ENCODE measurements around the gene FBXO45.
"Not testable (repeated sequence)": the region's sequence is repeated elsewhere in the genome, so short reads cannot be mapped to it uniquely, and the experiment has no call there.

The FBXO45 gene

DNA sequence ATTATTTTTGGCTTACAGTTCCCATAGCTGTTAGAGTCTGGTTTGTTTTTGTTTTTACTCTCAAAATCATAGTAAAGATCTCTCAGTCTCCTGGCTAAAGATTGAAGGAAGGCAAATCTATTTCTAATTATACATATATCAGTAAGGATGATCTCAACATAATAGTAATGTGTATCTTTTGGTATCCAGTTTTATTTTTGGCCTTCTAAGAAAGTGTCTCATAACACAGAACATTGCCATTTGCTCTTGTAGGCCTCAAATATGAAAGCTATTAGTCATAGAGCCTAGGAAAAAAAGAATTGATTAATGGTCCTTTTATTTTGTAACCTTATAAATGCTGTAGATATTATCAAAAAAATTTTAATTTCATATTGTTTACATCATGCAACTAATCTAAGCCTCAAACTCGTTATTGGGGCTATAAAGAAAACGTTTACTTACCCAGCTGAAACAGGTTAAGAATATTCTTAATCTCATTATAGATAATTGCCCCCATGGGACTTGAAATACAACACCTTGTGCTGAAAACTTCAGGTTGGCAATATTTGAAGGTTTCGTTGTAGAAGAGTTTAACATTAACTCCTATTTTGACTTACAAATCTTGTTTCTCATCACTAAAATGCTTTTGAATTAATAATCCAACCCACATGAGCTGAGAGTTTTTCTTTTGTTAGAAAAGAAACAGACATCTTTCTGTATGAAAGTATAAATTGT, 16.7 kb downstream of the FBXO45 start:
- DNase-seq (ENCODE audit: low read depth) = no peak
- no peak overlapping the region for H3K4me3 ChIP-seq (ENCODE audit: low read length)
- TF ChIP-seq, protein P1, sequence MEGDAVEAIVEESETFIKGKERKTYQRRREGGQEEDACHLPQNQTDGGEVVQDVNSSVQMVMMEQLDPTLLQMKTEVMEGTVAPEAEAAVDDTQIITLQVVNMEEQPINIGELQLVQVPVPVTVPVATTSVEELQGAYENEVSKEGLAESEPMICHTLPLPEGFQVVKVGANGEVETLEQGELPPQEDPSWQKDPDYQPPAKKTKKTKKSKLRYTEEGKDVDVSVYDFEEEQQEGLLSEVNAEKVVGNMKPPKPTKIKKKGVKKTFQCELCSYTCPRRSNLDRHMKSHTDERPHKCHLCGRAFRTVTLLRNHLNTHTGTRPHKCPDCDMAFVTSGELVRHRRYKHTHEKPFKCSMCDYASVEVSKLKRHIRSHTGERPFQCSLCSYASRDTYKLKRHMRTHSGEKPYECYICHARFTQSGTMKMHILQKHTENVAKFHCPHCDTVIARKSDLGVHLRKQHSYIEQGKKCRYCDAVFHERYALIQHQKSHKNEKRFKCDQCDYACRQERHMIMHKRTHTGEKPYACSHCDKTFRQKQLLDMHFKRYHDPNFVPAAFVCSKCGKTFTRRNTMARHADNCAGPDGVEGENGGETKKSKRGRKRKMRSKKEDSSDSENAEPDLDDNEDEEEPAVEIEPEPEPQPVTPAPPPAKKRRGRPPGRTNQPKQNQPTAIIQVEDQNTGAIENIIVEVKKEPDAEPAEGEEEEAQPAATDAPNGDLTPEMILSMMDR (conservative IDR thresholded peaks at IDR 0.05; ENCODE audit: low read depth, low read length) = no peak

- no peak overlapping the region for H3K4me3 ChIP-seq (ENCODE audit: low read length)
- DNase-seq (ENCODE audit: low read depth) = no peak
- TF ChIP-seq, protein P1 (conservative IDR thresholded peaks at IDR 0.05; ENCODE audit: low read depth, low read length) = no peak
Measured at GRCh38 chr3:196590279-196590678, 21.8 kb downstream of the FBXO45 start.

DNA sequence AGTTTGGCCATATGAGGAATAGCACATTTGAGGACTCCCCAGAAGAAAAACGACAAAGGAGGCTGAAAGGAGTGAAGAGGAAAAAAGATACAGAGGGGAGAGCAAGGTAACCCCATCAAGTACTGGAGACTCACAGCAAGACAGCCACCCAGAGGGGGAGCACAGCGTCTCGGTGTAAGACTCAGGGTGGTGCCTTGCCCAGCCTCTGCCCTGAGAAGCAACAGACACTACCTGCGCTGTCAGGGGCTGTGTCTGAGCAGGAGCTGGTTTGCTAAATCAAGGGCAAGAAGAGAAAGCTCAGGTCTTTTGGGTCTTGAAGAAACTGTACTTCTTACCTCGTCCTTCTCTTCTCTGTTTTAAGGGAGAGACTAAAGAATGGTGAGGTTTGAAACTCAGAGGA, 27.9 kb downstream of the FBXO45 start:
- DNase-seq (ENCODE audit: low read depth) = no peak
- H3K4me3 ChIP-seq (ENCODE audit: low read length) = no peak overlapping the region
- TF ChIP-seq, protein P1 (conservative IDR thresholded peaks at IDR 0.05; ENCODE audit: low read depth, low read length) = no peak

- H3K4me3 ChIP-seq (ENCODE audit: low read length); DNase-seq (ENCODE audit: low read depth): not testable (repeated sequence)
Measured at GRCh38 chr3:196597971-196598733, 29.7 kb downstream of the FBXO45 start.

- DNase-seq (ENCODE audit: low read depth) = no peak
- TF ChIP-seq, protein P1 (conservative IDR thresholded peaks at IDR 0.05; ENCODE audit: low read depth, low read length) = no peak
- no peak overlapping the region for H3K4me3 ChIP-seq (ENCODE audit: low read length)
Measured at GRCh38 chr3:196599734-196600128, 31.3 kb downstream of the FBXO45 start.

GRCh38 chr3:196600359-196600758, 31.9 kb downstream of the FBXO45 start:
- TF ChIP-seq, protein P1 (conservative IDR thresholded peaks at IDR 0.05; ENCODE audit: low read depth, low read length) = no peak

DNA sequence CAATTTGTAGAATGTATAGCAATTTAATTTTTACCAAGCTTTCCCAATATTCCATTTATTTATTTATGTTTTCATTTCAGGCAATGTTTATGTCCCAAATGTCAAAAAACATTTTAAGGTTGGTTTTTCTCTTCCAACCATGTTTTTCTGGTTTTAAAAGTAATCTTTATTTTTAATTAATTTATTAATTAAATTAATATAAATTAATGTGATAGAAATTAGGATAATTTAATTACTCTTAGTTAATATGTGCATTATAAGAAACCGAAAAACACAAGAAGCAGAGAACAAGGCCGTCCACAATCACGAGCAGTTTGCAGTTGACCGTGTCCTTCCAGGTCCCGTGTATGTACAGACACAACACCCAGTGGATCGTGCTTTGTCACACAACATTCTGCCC, 34.2 kb downstream of the FBXO45 start:
- H3K4me3 ChIP-seq (ENCODE audit: low read length) = no peak overlapping the region
- no peak for DNase-seq (ENCODE audit: low read depth)
- TF ChIP-seq, protein P1 (conservative IDR thresholded peaks at IDR 0.05; ENCODE audit: low read depth, low read length) = no peak

More at GRCh38 chr3:196600359-196600758, 31.9 kb downstream of the FBXO45 start:
- DNase-seq (ENCODE audit: low read depth) = no peak
- no peak overlapping the region for H3K4me3 ChIP-seq (ENCODE audit: low read length)
